ENCODE results near the gene TMEM186.

The TMEM186 gene

DNA sequence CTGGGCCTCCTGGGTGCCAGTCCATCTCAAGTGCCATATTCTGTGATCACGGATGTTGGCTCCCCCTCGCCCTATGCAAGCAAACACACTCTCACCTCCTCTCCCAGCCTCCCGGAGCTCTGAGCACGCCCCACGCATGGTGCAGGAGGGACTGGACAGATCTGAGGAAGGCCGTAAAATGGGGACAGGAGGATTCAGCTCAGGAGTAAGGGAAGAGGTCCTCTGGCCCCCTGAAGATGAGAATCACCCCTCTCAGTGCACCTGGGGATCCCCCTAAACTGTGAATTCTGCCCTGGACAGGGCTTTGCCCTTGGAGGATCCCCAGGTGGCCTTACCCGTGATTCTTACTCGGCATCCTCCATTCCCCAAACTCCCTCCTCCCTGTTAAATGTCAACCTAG is 15.6 kb downstream of the TMEM186 start:
- H3K4me3 ChIP-seq (ENCODE audit: low read depth, low read length), result no peak overlapping the region
- TF ChIP-seq, protein P1, sequence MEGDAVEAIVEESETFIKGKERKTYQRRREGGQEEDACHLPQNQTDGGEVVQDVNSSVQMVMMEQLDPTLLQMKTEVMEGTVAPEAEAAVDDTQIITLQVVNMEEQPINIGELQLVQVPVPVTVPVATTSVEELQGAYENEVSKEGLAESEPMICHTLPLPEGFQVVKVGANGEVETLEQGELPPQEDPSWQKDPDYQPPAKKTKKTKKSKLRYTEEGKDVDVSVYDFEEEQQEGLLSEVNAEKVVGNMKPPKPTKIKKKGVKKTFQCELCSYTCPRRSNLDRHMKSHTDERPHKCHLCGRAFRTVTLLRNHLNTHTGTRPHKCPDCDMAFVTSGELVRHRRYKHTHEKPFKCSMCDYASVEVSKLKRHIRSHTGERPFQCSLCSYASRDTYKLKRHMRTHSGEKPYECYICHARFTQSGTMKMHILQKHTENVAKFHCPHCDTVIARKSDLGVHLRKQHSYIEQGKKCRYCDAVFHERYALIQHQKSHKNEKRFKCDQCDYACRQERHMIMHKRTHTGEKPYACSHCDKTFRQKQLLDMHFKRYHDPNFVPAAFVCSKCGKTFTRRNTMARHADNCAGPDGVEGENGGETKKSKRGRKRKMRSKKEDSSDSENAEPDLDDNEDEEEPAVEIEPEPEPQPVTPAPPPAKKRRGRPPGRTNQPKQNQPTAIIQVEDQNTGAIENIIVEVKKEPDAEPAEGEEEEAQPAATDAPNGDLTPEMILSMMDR (IDR thresholded peaks at IDR 0.05; ENCODE audit: low read depth, low read length), result no peak

DNA sequence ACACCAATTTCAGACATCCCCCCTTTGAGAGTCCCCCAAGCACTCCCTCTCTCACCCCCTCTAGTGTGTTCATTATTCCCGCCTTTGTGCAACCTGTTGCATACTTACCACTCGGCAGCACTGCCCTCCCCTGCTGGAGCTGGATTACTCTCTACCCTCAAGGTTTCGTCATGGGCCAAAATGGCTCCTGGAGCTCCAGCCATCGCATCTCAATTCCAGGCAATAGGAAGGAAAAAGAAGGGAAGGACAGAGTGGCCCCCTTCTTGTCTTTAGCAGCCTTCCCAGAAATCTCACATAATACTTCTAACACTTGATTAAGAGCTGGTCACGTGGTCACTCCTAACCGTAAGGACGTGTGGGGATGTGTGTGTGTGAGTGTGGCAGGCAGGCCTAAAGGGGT is 20.2 kb downstream of the TMEM186 start:
- TF ChIP-seq, protein P1 (IDR thresholded peaks at IDR 0.05; ENCODE audit: low read depth, low read length), result no peak
- no peak overlapping the region for H3K4me3 ChIP-seq (ENCODE audit: low read depth, low read length)

DNA sequence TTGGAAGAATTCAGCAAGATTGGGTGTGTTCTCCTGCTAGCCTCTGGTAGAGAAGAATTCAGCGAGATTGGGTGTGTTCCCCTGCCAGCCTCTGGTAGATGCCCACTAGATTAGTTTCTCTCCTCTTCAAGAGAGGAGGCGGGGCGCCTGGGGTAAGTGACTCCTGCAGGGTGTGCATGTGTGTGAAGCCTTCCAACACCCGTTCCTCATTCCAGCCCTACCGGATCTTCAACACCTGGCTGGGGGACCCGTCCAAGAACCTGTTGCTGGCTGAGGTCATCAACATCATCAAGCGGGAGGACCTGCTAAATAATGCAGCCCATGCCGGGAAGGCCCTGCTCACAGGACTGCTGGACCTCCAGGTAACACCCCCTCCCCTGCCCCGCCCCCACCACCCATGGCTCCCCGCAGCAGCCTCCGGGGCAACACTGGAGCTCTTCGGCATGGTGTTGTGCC is 21.3 kb downstream of the TMEM186 start:
- H3K4me3 ChIP-seq (ENCODE audit: low read depth, low read length), result no peak overlapping the region
- TF ChIP-seq, protein P1 (IDR thresholded peaks at IDR 0.05; ENCODE audit: low read depth, low read length), result no peak

DNA sequence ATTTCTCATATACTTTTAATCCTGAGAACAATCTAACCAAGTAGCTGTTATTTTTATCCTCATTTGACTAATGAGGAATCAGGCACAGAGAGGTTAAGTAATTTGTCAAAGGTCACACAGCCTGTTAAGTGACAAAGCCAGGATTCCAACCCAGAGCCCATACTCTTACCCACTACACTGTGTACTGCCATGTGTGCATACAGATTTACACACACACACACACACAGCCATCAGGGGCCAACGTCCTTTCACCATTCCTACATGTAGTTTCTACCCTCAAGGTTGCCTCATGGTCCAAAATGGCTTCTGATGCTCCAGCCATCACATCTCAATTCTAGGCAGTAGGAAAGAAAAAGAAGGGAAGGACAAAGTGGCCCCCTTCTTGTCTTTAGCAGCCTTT is 22.1 kb downstream of the TMEM186 start:
- H3K4me3 ChIP-seq (ENCODE audit: low read depth, low read length), result no peak overlapping the region
- TF ChIP-seq, protein P1 (IDR thresholded peaks at IDR 0.05; ENCODE audit: low read depth, low read length), result no peak

DNA sequence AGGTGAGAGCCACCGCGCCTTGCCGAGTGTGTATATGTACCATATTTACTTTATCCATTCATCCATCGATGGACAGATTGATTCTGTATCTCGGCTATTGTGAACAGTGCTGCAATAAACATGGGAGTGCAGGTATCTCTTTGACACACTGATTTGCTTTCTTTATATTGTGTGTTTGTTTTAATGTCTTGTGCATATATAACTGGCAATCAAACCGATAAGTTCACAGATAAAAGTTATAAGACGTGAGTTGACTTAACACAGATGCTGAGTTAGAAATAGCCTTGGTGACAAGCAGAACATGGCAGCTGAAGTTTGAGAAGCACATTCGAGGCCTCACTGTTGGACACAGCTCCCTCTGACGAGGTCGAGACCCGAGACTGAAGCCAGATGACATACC is 23.2 kb downstream of the TMEM186 start:
- H3K4me3 ChIP-seq (ENCODE audit: low read depth, low read length), result no peak overlapping the region
- TF ChIP-seq, protein P1 (IDR thresholded peaks at IDR 0.05; ENCODE audit: low read depth, low read length), result no peak

DNA sequence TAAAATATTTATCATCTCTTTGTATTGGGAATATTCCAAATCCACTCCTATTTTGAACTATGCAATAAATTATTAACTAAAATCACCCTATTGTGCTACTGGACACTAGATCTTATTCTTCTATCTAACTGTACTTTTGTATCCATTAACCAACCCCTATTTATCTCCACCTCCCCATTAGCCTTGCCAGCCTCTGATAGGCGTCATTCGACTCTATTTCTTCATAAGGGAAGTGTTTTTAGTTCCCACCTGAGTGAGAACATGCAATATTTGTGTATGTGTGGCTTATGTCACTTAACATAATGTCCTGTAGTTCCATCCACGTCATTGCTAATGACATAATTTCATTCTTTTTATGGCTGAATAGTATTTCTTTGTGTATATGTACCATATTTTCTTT is 23.9 kb downstream of the TMEM186 start:
- TF ChIP-seq, protein P1 (IDR thresholded peaks at IDR 0.05; ENCODE audit: low read depth, low read length), result no peak
- no peak overlapping the region for H3K4me3 ChIP-seq (ENCODE audit: low read depth, low read length)

DNA sequence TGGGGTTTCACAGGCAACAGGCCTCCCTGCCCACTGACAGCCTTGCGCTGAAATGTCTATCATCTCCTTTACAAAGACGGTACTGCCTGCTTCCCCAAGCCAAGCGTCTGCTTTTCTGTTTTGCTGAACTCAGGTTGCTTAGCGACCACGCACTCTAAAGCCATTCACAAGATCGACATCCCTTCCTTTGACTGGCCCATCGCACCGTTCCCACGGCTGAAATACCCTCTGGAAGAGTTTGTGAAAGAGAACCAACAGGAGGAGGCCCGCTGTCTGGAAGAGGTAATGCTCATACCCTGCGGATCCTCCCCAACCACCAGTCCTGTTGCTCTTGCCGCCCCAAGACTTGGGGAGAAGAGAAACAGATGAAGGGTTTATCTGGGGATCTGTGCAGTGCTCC is 28.7 kb downstream of the TMEM186 start:
- TF ChIP-seq, protein P1 (IDR thresholded peaks at IDR 0.05; ENCODE audit: low read depth, low read length), result no peak
- H3K4me3 ChIP-seq (ENCODE audit: low read depth, low read length), result no peak overlapping the region
